ENCODE measurements around the gene TIGD7.

The TIGD7 gene

GRCh38 chr16:3259836-3260235, 45.4 kb downstream of the TIGD7 start:
- Histone ChIP-seq H3K9ac (ENCODE audit: low read length) (no peak overlapping the region), H4K20me1 (ENCODE audit: low read depth, low read length) (no peaks in the 10 kb centered on the region), H2AFZ (ENCODE audit: low read depth, low read length, severe bottlenecking) (no peak overlapping the region), H3K9me2 (replicated peaks; ENCODE audit: insufficient read depth, low read length) (no peaks in the 10 kb centered on the region), H3K4me3 (ENCODE audit: insufficient read depth, low read length, poor library complexity, severe bottlenecking) (no peak overlapping the region), H3K27me3 (ENCODE audit: low read length) (no peaks in the 10 kb centered on the region), H3K27ac (ENCODE audit: low read depth, low read length) (no peak overlapping the region), H3K36me3 (ENCODE audit: low read length) (no peaks in the 10 kb centered on the region), H3K9me3 (ENCODE audit: insufficient read depth, low read length) (no peaks in the 10 kb centered on the region), H3K79me2 (ENCODE audit: insufficient read depth, low read length) (no peaks in the 10 kb centered on the region), H3K4me2 (ENCODE audit: low read depth, low read length, poor library complexity, severe bottlenecking) (no peak overlapping the region), H3F3A (ENCODE audit: insufficient read depth) (peaks cover 9% of the 10 kb centered on the region)
- TF ChIP-seq EZH2phosphoT487 (conservative IDR thresholded peaks at IDR 0.05; ENCODE audit: low read length) (no peak), CTCF (IDR thresholded peaks at IDR 0.05; ENCODE audit: insufficient read depth, low read length, poor library complexity, severe bottlenecking) (no peak)

- no peaks in the 10 kb centered on the region for H3K27me3 ChIP-seq (ENCODE audit: low read length)
- no peaks in the 10 kb centered on the region for H3K9me2 ChIP-seq (replicated peaks; ENCODE audit: insufficient read depth, low read length)
- no peaks in the 10 kb centered on the region for H3K79me2 ChIP-seq (ENCODE audit: insufficient read depth, low read length)
- H3F3A ChIP-seq (ENCODE audit: insufficient read depth) = no peaks in the 10 kb centered on the region
- H2AFZ ChIP-seq (ENCODE audit: low read depth, low read length, severe bottlenecking) = no peak overlapping the region
- no peak overlapping the region for H3K27ac ChIP-seq (ENCODE audit: low read depth, low read length)
- no peak overlapping the region for H3K4me3 ChIP-seq (ENCODE audit: insufficient read depth, low read length, poor library complexity, severe bottlenecking)
- H4K20me1 ChIP-seq (ENCODE audit: low read depth, low read length) = no peaks in the 10 kb centered on the region
- no peak overlapping the region for H3K9ac ChIP-seq (ENCODE audit: low read length)
- TF ChIP-seq CTCF (IDR thresholded peaks at IDR 0.05; ENCODE audit: insufficient read depth, low read length, poor library complexity, severe bottlenecking) (no peak), EZH2phosphoT487 (conservative IDR thresholded peaks at IDR 0.05; ENCODE audit: low read length) (no peak)
- no peak overlapping the region for H3K4me2 ChIP-seq (ENCODE audit: low read depth, low read length, poor library complexity, severe bottlenecking)
- no peaks in the 10 kb centered on the region for H3K9me3 ChIP-seq (ENCODE audit: insufficient read depth, low read length)
- no peaks in the 10 kb centered on the region for H3K36me3 ChIP-seq (ENCODE audit: low read length)
Observed at GRCh38 chr16:3256866-3257465, 48.3 kb downstream of the TIGD7 start.

- Histone ChIP-seq H3K4me2 (ENCODE audit: low read depth, low read length, poor library complexity, severe bottlenecking) (no peak within 1 kb of the TSS), H3K9ac (ENCODE audit: low read length) (no peak within 1 kb of the TSS), H4K20me1 (ENCODE audit: low read depth, low read length) (no peaks in the 10 kb centered on the region), H3K27ac (ENCODE audit: low read depth, low read length) (no peak within 1 kb of the TSS), H3K79me2 (ENCODE audit: insufficient read depth, low read length) (no peaks in the 10 kb centered on the region), H3K4me3 (ENCODE audit: insufficient read depth, low read length, poor library complexity, severe bottlenecking) (no peak within 1 kb of the TSS), H3K27me3 (ENCODE audit: low read length) (no peaks in the 10 kb centered on the region), H3F3A (ENCODE audit: insufficient read depth) (no peaks in the 10 kb centered on the region), H3K36me3 (ENCODE audit: low read length) (no peaks in the 10 kb centered on the region), H2AFZ (ENCODE audit: low read depth, low read length, severe bottlenecking) (no peak within 1 kb of the TSS), H3K9me2 (replicated peaks; ENCODE audit: insufficient read depth, low read length) (no peaks in the 10 kb centered on the region), H3K9me3 (ENCODE audit: insufficient read depth, low read length) (no peaks in the 10 kb centered on the region)
- TF ChIP-seq EZH2phosphoT487 (conservative IDR thresholded peaks at IDR 0.05; ENCODE audit: low read length) (no peak), CTCF (IDR thresholded peaks at IDR 0.05; ENCODE audit: insufficient read depth, low read length, poor library complexity, severe bottlenecking) (no peak)
Observed at GRCh38 chr16:3256146-3256865, 48.9 kb downstream of the TIGD7 start, which contains the start of gene MEFV. Gene MEFV, minus strand, starts transcription at chr16:3256633. Its CDS starts 46 bp downstream, at chr16:3256587.
